SIG-M5 treated with dmso at 0.1 percent for 504 hours (cell line): ENCODE data around the gene POTEJ.
"Not testable (repeated sequence)": the region's sequence is repeated elsewhere in the genome, so short reads cannot be mapped to it uniquely, and the experiment has no call there.

Experiments used
- DNase-seq: peaks from one replicate; lab custom pipeline; 2025; ENCODE audit not compliant: unreplicated experiment; lab: John Stamatoyannopoulos, UW

Gene POTEJ

DNA sequence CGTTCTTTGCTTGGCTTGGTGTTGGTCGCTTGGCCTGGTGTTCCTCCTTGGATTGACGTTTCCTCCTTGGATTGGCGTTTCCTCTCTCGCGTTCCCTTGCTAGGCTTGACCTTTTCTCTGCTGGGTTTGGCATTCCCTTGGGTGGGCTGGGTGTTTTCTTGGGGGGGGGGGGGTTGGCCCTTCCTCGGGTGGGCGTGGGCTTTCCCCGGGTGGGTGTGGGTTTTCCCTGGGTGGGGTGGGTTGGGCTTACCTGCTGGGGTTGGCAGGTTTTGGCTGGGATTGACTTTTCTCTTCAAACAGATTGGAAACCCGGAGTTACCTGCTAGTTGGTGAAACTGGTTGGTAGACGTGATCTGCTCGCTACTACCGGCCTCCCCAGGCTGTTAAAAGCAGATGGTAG, at the start of gene POTEJ:
POTEJ (plus strand) TSS at position 301 of the 400 bp plus-strand sequence; CDS start at position 394, 93 bp downstream.
- DNase-seq: not testable (repeated sequence)

DNA sequence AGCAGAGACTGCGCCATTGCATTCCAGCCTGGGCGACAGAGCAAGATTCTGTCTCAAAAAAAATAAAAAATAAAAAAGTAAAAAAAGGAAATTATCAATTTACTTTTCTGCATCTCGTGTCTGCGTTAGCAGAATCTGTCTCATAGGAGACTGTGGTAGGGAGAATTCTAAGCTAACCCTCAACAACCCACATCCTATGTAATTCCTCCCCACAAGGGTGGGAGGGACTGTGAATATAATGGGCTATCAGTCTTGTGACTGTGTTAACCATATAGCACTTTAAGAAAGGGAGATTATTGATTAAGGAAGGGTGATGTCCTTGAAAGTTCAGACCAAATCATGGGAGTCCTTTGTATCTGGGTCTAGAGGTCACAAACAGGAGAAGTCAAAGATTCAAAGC, 45.1 kb upstream of the POTEJ start:
- not testable (repeated sequence) for DNase-seq

DNA sequence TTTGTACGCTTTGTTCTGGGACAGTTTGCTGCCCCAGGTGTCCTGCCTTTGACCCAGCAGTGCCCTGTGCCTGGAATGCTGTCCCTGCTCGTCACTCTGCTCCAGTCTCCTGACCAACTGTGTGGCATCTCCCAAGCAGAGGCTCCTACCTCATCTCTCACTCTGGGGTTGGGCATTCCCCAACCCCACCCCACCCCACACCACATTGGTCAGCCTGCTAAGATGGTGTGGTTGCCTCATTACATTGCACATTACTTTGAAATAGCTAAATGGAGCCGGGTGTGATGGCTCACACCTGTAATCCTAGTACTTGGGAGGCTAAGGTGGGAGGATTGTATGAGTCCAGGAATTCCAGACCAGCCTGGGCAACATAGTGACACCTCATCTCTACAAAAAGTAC, 39.3 kb upstream of the POTEJ start:
- not testable (repeated sequence) for DNase-seq

DNA sequence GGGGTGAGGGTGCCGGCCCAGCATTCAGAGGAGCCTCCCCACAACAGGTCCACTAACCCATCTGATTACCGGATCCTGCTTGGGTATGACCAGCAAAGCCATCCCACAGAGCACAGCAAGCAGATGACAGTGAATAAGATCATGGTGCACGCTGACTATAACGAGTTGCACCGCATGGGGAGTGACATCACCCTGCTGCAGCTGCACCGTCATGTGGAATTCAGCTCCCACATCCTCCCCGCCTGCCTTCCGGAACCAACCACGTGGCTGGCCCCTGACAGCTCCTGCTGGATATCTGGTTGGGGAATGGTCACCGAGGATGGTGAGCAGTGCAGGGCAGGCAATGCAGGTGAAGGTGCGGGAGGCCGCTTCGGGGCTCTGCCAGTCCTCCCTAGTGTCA, 37.0 kb upstream of the POTEJ start:
- DNase-seq: not testable (repeated sequence)

DNA sequence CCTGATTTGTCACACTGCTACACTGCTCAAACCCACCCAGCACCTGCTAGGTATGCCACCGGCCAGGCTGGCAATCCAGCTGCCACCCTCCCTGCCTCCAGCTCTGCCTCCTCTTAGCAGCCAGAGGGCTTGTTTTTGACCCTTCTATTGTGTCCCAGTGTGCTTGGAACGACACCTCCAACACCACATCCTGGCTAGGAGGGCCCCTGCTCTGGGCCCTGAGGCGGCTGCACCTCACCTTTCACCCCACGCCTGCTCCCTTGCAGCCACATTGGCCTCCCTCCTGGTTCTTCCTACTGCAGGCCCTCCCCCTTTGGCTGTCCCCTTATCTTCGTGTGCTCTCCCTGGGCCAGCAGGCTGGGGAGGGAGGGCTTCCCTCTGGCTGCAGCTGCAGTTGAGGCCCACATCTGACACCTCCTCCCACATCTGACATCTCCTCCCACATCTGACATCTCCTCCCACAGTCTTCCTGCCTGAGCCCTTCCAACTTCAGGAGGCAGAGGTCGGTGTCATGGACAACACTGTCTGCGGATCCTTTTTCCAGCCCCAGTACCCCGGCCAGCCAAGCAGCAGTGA, 34.9 kb upstream of the POTEJ start:
- DNase-seq: not testable (repeated sequence)

DNA sequence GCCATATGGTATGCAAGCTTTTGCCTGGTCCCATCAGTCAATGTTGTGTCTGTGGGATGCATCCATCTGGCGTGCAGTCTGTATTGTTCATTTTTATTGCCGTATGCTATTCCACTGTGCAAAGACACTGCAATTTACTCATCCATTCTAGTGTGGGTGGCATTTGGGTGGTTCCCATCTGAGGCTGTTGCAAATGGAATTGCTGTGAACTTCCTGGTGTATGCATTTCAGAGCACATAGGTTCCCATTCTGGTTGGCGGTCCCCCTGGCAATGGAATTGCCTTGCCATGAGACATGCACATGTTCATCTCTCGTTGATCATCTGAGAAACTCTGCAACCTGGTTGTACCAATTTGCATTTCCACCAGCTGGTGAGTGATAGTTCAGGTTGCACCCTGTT, 33.7 kb upstream of the POTEJ start:
- DNase-seq: not testable (repeated sequence)

DNA sequence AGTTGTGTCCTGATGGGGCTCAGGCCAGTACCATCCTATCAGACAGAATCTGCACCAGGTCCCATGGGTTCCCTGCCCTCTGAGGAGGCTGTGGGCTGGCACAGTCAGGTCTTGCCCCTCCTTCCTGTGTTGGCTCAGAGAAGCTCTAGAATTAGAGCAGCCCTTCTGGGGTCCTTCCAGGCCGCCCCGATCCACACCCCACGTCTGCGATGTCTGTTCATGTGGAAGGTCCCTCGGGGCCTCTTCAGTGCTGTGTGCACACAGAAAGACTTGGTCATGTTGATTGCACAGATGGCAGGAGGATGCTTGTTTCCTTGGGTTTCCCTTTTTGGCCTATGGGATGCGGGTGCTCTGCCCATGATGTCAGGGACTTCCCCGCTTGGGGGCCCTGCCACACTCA, 32.1 kb upstream of the POTEJ start:
- DNase-seq: not testable (repeated sequence)

DNA sequence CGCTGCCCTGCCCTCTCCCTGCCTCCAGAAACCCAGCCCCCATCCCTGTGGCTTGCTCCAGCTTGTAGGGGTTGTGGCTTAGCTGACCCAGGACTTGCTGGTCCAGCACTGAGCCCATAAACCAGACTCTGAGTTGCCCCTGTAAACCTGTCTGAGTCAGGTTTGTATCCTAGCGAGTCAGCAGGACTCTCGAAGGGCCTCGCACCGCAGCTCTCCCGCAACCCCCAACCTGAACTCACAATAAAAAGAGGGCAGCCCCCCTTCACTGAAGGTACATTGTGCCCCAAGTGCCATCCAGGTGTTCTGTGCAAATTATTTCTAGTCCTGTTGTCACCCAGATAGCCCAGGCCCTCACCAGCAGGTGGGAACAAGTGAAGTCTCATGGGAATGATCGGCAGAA, 29.7 kb upstream of the POTEJ start:
- not testable (repeated sequence) for DNase-seq

DNA sequence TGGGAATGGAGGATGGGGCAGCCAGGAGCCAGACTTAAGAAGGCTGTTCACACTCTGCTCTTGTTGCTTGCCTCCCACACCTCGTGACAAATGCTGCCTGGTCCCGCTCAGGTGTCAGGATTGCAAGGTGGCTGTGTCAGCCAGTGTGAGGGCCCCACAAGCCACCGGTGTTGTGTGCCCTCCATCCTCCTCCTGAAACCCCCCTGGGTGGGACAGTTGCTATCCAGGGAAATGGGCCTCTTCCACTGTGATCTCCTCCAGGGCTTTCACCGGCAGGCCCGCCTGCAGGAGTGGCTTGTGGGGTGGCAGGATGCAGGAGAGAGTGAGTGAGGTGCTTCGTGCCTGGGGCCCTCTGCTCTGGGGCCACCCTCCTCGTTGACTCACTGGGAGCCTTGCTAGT, 28.3 kb upstream of the POTEJ start:
- DNase-seq: not testable (repeated sequence)

DNA sequence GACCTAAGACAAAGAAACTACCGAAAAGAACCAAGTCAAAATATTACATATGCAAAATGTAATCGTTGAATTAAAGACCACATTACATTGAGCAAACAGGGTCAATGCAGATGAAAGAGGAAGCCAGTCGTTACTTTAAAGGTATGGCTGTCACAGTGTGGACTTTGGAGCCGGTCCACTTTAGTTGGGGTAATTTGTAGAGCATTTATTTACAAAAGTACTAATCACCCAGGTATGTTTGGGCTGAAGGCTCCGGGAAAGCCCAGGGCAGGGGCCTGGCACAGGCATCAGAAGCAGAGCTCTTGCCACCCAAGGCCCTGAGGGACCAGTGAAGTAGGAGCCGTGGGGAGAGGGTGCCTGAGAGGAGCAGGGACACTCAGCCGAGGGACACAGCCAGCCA, 27.7 kb upstream of the POTEJ start:
- not testable (repeated sequence) for DNase-seq

DNA sequence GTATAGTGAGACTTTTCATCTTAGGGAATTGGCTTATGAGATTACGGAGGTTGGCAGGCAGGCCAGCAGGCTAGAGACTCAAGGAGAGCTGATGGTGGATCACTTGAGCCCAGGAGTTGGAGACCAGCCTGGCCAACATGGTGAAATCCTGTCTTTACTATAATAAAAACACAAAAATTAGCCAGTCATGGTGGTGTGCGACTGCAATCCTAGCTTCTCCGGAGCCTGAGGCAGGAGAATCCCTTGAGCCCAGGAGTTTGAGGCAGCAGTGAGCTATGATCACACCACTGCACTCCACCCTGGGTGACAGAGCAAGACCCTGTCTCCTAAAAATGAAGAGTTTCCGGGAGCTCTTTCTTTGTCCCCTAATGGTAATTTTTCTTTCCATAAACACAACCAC, 26.5 kb upstream of the POTEJ start:
- DNase-seq: not testable (repeated sequence)

DNA sequence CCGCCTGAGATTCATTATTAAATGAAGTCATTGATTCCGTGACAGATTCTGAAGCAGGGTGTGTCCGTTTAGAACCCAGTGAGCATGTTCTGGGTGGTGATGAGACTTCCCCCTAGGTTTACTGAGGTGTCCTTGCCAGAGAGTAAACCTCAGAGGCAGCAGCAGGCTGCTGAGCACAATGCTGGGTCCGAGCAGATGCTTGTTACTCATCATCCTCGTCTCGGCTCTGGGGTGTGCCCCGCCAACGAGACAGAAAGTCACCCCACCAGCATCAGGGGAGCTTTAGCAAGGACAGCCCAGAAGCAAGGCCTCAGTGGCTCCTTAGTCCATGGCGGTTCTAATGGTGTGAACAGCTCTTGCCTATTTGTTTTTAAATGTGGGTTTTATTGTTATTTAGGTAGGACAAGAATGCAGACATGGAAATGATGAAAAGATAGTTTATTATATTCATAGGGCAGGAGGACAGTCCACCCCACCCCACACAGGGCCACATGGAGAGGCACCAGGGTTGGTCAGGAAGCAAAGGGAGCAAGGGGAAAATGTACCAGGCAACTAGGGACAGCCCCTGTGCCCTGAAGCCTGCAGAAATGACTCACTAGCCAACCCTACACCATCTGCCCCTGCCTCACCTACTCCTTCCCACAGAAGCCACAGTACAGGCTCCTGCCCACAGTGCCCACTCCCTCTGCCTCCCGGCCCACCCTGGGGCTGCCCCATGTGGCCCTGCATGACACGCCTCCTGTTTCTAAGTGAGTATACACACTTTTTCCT, 22.4 kb upstream of the POTEJ start:
- DNase-seq: not testable (repeated sequence)

DNA sequence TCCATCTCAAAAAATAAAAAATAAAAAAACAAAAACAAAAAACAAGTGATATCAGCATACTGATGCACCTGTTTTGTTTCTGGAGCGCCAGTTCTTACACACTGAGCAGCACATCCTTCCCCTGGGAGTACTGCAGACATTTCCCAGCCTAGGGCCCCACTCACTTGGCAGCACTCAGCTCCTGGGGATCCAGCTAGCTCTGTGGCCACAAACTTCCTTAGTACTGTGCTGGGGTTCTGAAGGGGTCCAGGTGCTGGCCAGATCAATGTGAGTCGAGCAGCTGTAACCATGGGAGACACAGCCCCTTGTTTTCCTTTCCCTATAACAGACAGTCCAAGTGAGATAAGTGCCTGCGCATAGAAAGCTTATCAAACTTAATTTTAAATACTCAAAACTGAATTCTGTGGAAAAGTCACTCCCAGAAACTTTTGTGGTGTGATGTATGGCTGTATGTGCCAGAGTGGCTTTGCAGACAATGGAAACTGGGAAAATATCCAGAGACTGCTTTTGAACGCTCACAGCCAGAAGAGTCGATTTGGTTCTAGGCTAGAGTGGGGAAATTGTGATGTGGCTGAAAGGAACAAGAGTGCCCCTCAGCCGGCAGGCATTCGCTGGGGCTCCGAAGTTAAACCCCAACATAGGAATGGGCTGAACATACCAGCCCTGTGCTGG, 20.9 kb upstream of the POTEJ start:
- DNase-seq: not testable (repeated sequence)

DNA sequence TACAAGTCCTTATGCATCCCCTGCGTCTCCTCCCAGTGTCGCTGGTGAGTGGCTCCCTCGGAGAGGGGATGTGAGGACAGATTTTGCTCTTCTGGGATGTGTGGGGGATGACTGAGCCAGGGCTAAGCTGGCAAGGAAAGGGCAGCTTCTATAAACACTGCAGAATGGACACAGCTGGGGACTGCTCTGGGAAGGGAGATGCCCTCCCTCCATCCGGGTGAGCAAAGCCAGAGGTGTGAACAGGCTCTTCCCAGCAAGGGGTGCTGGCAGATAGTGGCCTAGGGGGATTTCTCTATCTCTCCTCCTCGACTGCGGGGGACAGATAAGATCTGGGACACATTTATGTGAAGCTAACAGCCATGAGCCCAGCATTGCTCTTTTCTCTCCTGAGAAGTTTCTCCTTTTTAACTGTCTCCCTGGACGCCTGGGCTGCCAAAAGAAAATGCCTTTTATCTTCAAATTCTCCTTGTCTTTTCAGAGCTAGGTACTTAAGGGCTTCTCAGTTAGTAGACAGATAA, 20.3 kb upstream of the POTEJ start:
- DNase-seq: not testable (repeated sequence)

DNA sequence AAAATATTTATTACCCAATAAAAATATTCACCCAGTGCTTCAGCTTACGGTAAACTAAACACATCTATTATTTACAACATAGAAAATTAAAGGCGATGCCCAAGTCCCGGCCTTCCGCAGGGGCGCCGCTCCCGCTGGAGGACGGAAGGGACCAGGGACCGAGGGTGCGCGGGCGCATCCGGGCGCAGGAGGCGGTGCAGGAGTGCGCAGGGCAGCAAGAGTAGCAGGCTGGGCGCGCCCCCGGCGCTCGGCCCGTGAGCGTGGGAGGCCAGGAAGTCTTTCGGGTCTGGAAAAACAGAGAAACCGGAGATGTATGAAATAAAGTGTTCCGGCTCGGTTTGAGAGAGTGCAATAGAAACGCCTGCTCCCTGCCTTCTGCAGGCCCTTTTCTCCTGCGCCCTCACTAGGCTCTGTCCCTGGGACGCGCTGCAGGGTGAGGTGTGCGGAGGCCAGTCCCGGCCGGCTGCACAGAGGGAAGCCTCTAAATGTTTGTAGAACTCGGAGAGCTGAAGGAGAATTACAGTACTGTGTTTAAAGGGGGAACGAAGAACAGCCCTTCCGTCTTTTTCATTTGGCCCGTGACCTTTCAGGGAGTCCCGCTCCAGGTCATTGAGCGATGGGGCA, 18.3 kb upstream of the POTEJ start:
- not testable (repeated sequence) for DNase-seq

DNA sequence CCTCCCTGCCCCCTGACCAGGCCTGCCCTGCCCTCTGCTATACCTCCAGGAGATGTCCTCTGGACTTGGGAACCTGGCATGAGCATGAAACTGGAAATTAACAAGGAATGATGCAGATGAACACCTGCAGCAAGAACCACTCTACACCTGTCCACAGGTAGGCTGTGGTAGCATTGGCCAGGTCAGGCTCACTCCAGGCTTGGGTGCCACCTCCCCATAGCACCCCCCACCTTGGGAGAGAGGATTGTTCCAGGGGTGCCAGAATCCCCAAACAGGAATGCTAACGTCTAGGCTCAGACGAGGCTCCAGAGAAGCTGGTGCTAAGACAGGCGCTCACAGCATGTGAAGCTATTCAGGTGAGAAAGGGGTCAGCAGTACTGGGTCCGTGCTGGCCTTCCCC, 17.2 kb upstream of the POTEJ start:
- not testable (repeated sequence) for DNase-seq

DNA sequence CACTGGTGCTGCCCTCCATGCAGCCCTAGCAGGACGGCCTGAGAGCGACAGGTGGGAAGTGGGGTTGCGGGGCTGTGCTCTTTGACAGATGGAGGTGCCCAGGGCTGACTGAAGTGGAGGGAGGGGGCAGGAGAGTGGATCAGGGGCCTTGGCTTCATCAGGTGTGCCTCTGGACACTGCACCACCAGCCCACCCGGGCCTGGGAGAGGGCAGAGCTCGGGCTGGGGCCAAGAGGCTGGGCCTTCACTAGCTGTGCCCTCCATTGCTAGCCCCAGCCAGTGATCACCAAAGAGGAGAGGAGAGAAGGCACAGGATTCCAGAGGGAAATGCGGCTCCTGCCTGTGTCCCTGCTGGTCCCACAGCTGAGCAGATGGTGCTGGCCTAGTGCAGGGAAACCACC, 14.5 kb upstream of the POTEJ start:
- DNase-seq: not testable (repeated sequence)

DNA sequence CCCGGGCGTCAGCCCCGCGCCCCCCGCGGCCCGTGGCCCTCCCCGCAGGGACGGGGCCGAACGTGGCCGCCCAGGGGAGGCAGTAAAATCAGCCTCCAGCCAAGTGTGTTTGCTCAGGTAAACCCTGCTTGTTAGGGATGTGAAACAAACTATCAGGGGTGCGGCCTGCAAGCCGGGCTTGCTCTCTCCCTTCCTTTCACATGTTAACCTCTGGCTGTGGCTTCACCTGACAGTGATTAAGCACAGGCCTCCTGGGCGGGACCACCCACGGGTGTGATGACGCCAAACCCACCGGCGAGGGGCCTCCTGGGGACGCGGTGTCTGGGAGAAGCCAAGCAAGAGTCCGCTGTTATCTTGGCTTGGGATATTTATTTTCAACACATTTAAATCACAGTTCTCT, 13.2 kb upstream of the POTEJ start:
- DNase-seq: not testable (repeated sequence)

DNA sequence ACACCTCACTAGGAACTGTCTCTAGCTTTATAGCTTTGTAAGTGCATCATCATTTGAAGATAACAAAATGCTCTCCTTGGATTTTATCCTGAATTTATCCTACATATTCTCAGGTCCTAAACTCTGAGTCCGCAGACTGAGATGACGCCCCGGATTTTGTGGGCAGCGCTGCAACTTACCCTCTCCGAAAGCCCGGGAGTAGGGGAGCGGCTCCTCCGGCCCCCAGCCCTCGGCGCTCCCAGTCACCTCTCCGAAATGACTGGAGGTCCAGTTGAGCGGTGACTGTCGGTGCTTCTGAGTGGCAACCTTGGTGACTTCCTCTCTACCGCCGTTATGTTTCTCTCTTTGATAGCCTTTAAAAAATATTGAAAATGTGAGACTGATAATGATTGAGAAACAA, 12.8 kb upstream of the POTEJ start:
- not testable (repeated sequence) for DNase-seq

DNA sequence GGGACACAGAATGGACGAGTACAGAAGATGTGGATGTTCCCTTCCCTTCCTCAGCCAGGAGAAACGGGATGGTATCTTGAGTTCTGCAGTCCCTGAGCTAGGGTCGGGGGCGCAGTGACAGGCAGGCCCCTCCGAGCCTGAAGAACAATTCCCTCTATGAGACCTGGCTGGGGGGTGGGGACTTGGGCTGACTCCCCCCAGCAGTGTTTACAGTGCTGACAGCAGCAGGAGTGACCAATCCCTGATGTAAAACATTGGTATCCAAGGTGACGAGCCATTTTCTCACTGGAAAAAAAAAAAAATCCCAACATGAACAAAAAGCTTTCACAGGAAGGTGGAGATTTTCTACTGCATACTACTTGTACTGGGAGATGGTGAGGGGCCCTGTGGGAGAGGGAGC, 11.8 kb upstream of the POTEJ start, which contains the start of gene CFC1:
CFC1 (minus strand) TSS at position 183 of the 400 bp plus-strand sequence. CDS start 288 bp downstream, outside the sequence.
- DNase-seq: not testable (repeated sequence)

DNA sequence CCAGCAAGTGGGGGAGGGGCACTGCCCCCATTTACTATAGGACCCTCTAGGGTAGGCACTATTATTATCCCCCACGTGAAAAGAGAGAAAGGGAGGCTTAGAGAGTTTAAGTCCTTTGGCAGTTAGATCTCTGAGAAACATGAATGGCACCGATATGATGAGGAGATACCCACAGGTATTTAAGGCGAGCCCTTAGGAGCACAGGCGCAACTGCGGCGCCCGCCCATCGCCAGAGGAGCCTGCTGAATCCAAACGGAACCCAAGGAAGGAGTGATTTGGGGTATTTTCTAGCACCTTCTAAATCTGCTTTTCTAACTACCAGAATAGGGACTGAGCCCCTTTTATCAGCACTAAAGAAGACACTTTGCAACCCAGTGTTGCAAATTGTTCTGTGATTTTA, 11.3 kb upstream of the POTEJ start:
- DNase-seq: not testable (repeated sequence)
